HT1080 (cell line): ENCODE measurements around the gene MITF. TPM values are rescaled to one million over a fixed set of nuclear protein-coding genes. Genes with fewer than 3 reads are reported as not detected.

Experiments used
- DNase-seq: peaks from one replicate; pipeline ENCODE4 v3.0.0-alpha.2; 2015; ENCODE audit warnings: low read depth
- small RNA-seq: library from RNA; depleted of rRNA; stranded (forward); fragments of <200 nt; gene quantifications from one replicate; pipeline ENCODE3, GENCODE V24; 2014
- total RNA-seq: library from RNA; depleted of rRNA; stranded (reverse); fragments of >200 nt; shearing (Covaris generic); gene quantifications from 2 replicates; pipeline ENCODE4 v1.2.3, GENCODE V29; 2014

Gene MITF
- total RNA-seq, 1 experiment from 2014 or later: 6.5 TPM

- DNase-seq: no peak
These were observed 272.3 kb downstream of the MITF start for GRCh38 chr3:70011582-70011981.

Small RNA genes lying within 50 kb of the gene (small RNA-seq; reads per million reads assigned to genes)
- gene RN7SL418P: not detected
